Measurements from ENCODE around the gene ATPAF2. TPM values are rescaled to one million over a fixed set of nuclear protein-coding genes. Genes with fewer than 3 reads are reported as not detected.

The ATPAF2 gene
- total and polyA plus RNA-seq, 2 experiments from 2014 or later: 24.3 to 25.7 TPM

DNA sequence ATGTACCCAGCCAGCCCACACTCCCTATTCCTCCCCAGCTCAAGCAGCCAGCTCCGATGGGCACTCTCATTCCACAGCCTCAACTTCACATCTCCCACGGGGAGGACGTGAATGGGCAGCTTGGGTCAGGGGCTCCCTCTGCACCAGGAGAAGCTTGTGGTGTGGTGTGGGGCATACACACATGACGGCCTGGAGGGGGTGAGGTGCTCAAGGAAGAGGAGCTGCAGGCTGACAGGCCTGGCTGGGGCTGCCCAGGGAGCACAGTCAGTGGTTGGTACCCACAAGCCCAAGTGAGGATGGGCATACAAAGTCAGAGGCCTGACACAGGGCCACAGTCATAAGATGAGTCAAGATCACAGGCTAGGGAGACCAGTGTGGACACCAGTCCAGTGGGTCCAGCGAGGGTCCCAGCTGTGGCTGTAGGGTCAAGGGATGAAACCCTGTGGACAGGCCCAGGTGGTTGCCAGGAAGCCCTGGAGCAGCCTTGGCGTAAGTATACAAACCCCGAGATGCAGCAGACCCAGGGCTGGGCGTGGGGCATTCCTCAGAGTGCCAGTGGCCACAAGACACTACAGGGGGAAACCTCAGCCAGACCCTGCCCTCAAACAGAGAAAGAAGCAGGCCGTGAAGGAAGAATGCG lies 61.9 kb downstream of the ATPAF2 start (continued):
- TF ChIP-seq ZNF462 (CRISPR knock-in tag; IDR thresholded peaks at IDR 0.05): no peak
- TF ChIP-seq EZH2phosphoT487 (IDR thresholded peaks at IDR 0.05; ENCODE audit: unreplicated experiment): no peak
- TF ChIP-seq CREB1 (CRISPR knock-in tag; IDR thresholded peaks at IDR 0.05; ENCODE audit: low read depth): no peak

DNA sequence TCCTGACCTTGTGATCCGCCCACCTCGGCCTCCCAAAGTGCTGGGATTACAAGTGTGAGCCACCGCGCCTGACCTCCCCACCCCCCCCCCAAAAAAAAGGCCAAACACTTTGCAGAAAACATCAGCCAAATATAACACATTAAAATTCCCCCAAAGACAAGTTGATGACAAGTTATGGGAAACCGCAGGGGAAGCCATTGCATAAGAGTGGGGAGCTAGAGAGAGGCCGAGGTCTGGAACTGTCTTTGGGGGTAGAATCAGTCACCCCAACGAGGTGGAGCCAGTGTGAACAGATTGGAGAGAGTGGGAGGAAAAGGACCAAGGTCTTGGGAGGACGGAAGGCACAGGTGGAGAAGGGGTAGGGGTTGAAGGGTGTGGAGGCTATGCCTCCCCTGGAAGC lies 63.5 kb downstream of the ATPAF2 start:
- no peak overlapping the region for H3K4me3 Mint-ChIP-seq
- H3K9me3 Mint-ChIP-seq: no peaks in the 10 kb centered on the region
- no peaks in the 10 kb centered on the region for H3K79me2 ChIP-seq (replicated peaks; ENCODE audit: insufficient read depth)
- H2AFZ ChIP-seq: no peak overlapping the region
- no peaks in the 10 kb centered on the region for H4K20me1 ChIP-seq (replicated peaks; ENCODE audit: insufficient read depth)
- H3K27ac ChIP-seq (ENCODE audit: low read depth): no peak overlapping the region
- H3K4me2 ChIP-seq: no peak overlapping the region
- H3K27me3 Mint-ChIP-seq (ENCODE audit: insufficient read depth, low read depth, poor library complexity): peaks cover 10% of the 10 kb centered on the region
- DNase-seq (ENCODE audit: low spot score) (no peak), ATAC-seq (no peak)
- no peaks in the 10 kb centered on the region for H3K36me3 Mint-ChIP-seq (ENCODE audit: low read depth)
- peaks cover 4% of the 10 kb centered on the region; the same call in 1 of the 2 replicates for H3K4me1 ChIP-seq (ENCODE audit: insufficient read depth)
- H3K9me2 ChIP-seq (ENCODE audit: insufficient read depth): no peaks in the 10 kb centered on the region
- no peak overlapping the region for H3K27ac Mint-ChIP-seq
- no peaks in the 10 kb centered on the region for H3F3A ChIP-seq (replicated peaks; ENCODE audit: low read depth)
- no peak overlapping the region for H3K4me3 ChIP-seq
- H3K27me3 ChIP-seq (ENCODE audit: insufficient read depth): no peaks in the 10 kb centered on the region
- H3K4me1 Mint-ChIP-seq: peaks cover 5% of the 10 kb centered on the region; the same call in 1 of the 3 replicates
- no peaks in the 10 kb centered on the region for H3K36me3 ChIP-seq (ENCODE audit: insufficient read depth)
- TF ChIP-seq ZNF331 (CRISPR knock-in tag; IDR thresholded peaks at IDR 0.05; ENCODE audit: low read depth) (no peak), ZNF462 (CRISPR knock-in tag; IDR thresholded peaks at IDR 0.05) (no peak), ETS1 (IDR thresholded peaks at IDR 0.05) (no peak), ZNF114 (CRISPR knock-in tag; IDR thresholded peaks at IDR 0.05) (no peak), EZH2 (IDR thresholded peaks at IDR 0.05; ENCODE audit: low read depth, unreplicated experiment) (no peak), CREB1 (CRISPR knock-in tag; IDR thresholded peaks at IDR 0.05; ENCODE audit: low read depth) (no peak)
